NCI-H774 (cell line): ENCODE data around the gene PADI3.
"Not testable (repeated sequence)": the region's sequence is repeated elsewhere in the genome, so short reads cannot be mapped to it uniquely, and the experiment has no call there.

Experiments
- DNase-seq: peaks from one replicate; lab custom pipeline; 2025; lab: John Stamatoyannopoulos, UW

PADI3 gene

GRCh38 chr1:17305576-17306095, 56.7 kb downstream of the PADI3 start:
- DNase-seq: no peak

GRCh38 chr1:17306407-17306806, 57.5 kb downstream of the PADI3 start:
- DNase-seq: no peak

- DNase-seq: no peak
These were observed 58.0 kb downstream of the PADI3 start for GRCh38 chr1:17306921-17307320.

- no peak for DNase-seq
These were observed 58.4 kb downstream of the PADI3 start for GRCh38 chr1:17307329-17307728.

GRCh38 chr1:17307946-17308345, 59.0 kb downstream of the PADI3 start, which contains the start of gene PADI4:
Gene PADI4 (plus strand): TSS chr1:17308197. CDS start chr1:17308223, 26 bp downstream.
- no peak for DNase-seq

- DNase-seq: no peak
These were observed 59.7 kb downstream of the PADI3 start for GRCh38 chr1:17308593-17308992.

GRCh38 chr1:17309426-17310067, 60.6 kb downstream of the PADI3 start:
- no peak for DNase-seq

GRCh38 chr1:17310068-17310640, 61.3 kb downstream of the PADI3 start:
- DNase-seq: no peak

- no peak for DNase-seq
These were observed 64.8 kb downstream of the PADI3 start for GRCh38 chr1:17313530-17314309.

- DNase-seq: no peak
These were observed 65.6 kb downstream of the PADI3 start for GRCh38 chr1:17314491-17314971.

- no peak for DNase-seq
These were observed 66.7 kb downstream of the PADI3 start for GRCh38 chr1:17315542-17316130.

GRCh38 chr1:17316704-17317103, 67.8 kb downstream of the PADI3 start:
- DNase-seq: no peak

- DNase-seq: no peak
These were observed 69.4 kb downstream of the PADI3 start for GRCh38 chr1:17318262-17318661.

- DNase-seq: no peak
These were observed 70.9 kb downstream of the PADI3 start for GRCh38 chr1:17319561-17320350.

- DNase-seq: not testable (repeated sequence)
These were observed 73.0 kb downstream of the PADI3 start for GRCh38 chr1:17321857-17322390.

- no peak for DNase-seq
These were observed 80.0 kb downstream of the PADI3 start for GRCh38 chr1:17328855-17329254.

- no peak for DNase-seq
These were observed 80.7 kb downstream of the PADI3 start for GRCh38 chr1:17329610-17330009.

- DNase-seq: no peak
These were observed 82.0 kb downstream of the PADI3 start for GRCh38 chr1:17330856-17331255.

- DNase-seq: no peak
These were observed 84.2 kb downstream of the PADI3 start for GRCh38 chr1:17333081-17333480.
